GM12892 (cell line): ENCODE measurements around the gene GPS1.

ENCODE experiments used
- POLR2A ChIP-seq: IDR thresholded peaks from 2 replicates; pipeline ENCODE4 v1.6.1; 2011; ENCODE audit warnings: low read depth, low read length, control low read depth
- POLR2AphosphoS5 ChIP-seq: IDR thresholded peaks from 2 replicates; pipeline ENCODE4 v1.6.1; 2011; ENCODE audit warnings: low read depth, low read length, control low read depth
- TAF1 ChIP-seq: IDR thresholded peaks from 2 replicates; pipeline ENCODE4 v1.6.1; 2011; ENCODE audit warnings: low read depth, mild to moderate bottlenecking, control low read depth, low read length, borderline replicate concordance

GRCh38 chr17:82033359-82034085, 18.2 kb upstream of the GPS1 start:
- TF ChIP-seq POLR2A (no peak), POLR2AphosphoS5 (no peak), TAF1 (no peak)
